GM19324 (cell line): ENCODE measurements around the gene BHLHE40.

Source experiments
- ATAC-seq: cut with Tn5 transposase; IDR thresholded peaks from one replicate; pipeline ENCODE4 v1.9.1; 2021; ENCODE audit warnings: mild to moderate bottlenecking, moderate library complexity; ENCODE audit not compliant: unreplicated experiment, low FRiP score

BHLHE40 gene

GRCh38 chr3:4979428-4980228, at the start of gene BHLHE40:
Gene BHLHE40, plus strand, starts transcription at chr3:4979437. Its CDS starts 282 bp downstream, at chr3:4979719.
- peak; percentile 2 for ATAC-seq

GRCh38 chr3:4930501-4930900, 48.7 kb upstream of the BHLHE40 start:
- no peak for ATAC-seq

- ATAC-seq, result no peak
Measured at GRCh38 chr3:4934050-4934449, 45.2 kb upstream of the BHLHE40 start.

GRCh38 chr3:4935347-4935746, 43.9 kb upstream of the BHLHE40 start:
- ATAC-seq, result peak; percentile 48

- no peak for ATAC-seq
Measured at GRCh38 chr3:4936982-4937614, 42.1 kb upstream of the BHLHE40 start.

GRCh38 chr3:4938281-4938982, 40.8 kb upstream of the BHLHE40 start:
- no peak for ATAC-seq

- no peak for ATAC-seq
Measured at GRCh38 chr3:4939276-4939675, 40.0 kb upstream of the BHLHE40 start.

GRCh38 chr3:4940985-4941384, 38.3 kb upstream of the BHLHE40 start:
- ATAC-seq, result no peak

GRCh38 chr3:4943549-4943948, 35.7 kb upstream of the BHLHE40 start:
- no peak for ATAC-seq

- no peak for ATAC-seq
Measured at GRCh38 chr3:4945324-4945723, 33.9 kb upstream of the BHLHE40 start.

- no peak for ATAC-seq
Measured at GRCh38 chr3:4947028-4947427, 32.2 kb upstream of the BHLHE40 start.

GRCh38 chr3:4948395-4948794, 30.8 kb upstream of the BHLHE40 start:
- ATAC-seq, result no peak

GRCh38 chr3:4949004-4949403, 30.2 kb upstream of the BHLHE40 start:
- ATAC-seq, result no peak

GRCh38 chr3:4949659-4950058, 29.6 kb upstream of the BHLHE40 start:
- no peak for ATAC-seq

GRCh38 chr3:4950351-4950784, 28.9 kb upstream of the BHLHE40 start:
- ATAC-seq, result no peak

- no peak for ATAC-seq
Measured at GRCh38 chr3:4950948-4951347, 28.3 kb upstream of the BHLHE40 start.

- ATAC-seq, result no peak
Measured at GRCh38 chr3:4953119-4953518, 26.1 kb upstream of the BHLHE40 start.

GRCh38 chr3:4954256-4955000, 24.8 kb upstream of the BHLHE40 start:
- ATAC-seq, result no peak

GRCh38 chr3:4956099-4956498, 23.1 kb upstream of the BHLHE40 start:
- ATAC-seq, result no peak

GRCh38 chr3:4956738-4957137, 22.5 kb upstream of the BHLHE40 start:
- ATAC-seq, result no peak

- ATAC-seq, result no peak
Measured at GRCh38 chr3:4957978-4958377, 21.3 kb upstream of the BHLHE40 start.
